H9 (cell line): ENCODE data around the gene POLR3C. TPM values are rescaled to one million over a fixed set of nuclear protein-coding genes. Genes with fewer than 3 reads are reported as not detected.
A peak's percentile ranks its signal among the peaks of the same experiment; 100 is the strongest.

Experiments used
- DNase-seq: peaks from one replicate; pipeline ENCODE4 v3.0.0-alpha.2; 2017
- H2AFZ ChIP-seq: one replicate; pipeline ENCODE4 v1.6.1; 2013; ENCODE audit warnings: mild to moderate bottlenecking, low read length, control low read depth, moderate library complexity
- H2AK5ac ChIP-seq: 2 replicates; pipeline ENCODE4 v1.6.1; 2013; ENCODE audit warnings: low read length, control low read depth, mixed read lengths; ENCODE audit not compliant: insufficient read length
- H2BK120ac ChIP-seq: one replicate; pipeline ENCODE4 v1.6.1; 2013; ENCODE audit warnings: low read depth, mild to moderate bottlenecking, low read length, control low read depth, inconsistent platforms; ENCODE audit not compliant: poor library complexity, severe bottlenecking
- H2BK12ac ChIP-seq: 2 replicates; pipeline ENCODE4 v1.6.1; 2013; ENCODE audit warnings: low read length, control low read depth, mixed read lengths, low read depth; ENCODE audit not compliant: insufficient read length
- H2BK15ac ChIP-seq: 2 replicates; pipeline ENCODE4 v1.6.1; 2013; ENCODE audit warnings: low read depth, low read length, control low read depth
- H2BK20ac ChIP-seq: one replicate; pipeline ENCODE4 v1.6.1; 2013; ENCODE audit warnings: low read depth, mild to moderate bottlenecking, low read length, control low read depth, inconsistent platforms; ENCODE audit not compliant: poor library complexity, severe bottlenecking
- H2BK5ac ChIP-seq: 2 replicates; pipeline ENCODE4 v1.6.1; 2013; ENCODE audit warnings: low read length, control low read depth, mixed read lengths; ENCODE audit not compliant: insufficient read length
- H3K14ac ChIP-seq: 2 replicates; pipeline ENCODE4 v1.6.1; 2013; ENCODE audit warnings: low read length, control low read depth; ENCODE audit not compliant: insufficient read depth
- H3K18ac ChIP-seq: 2 replicates; pipeline ENCODE4 v1.6.1; 2013; ENCODE audit warnings: low read depth, mild to moderate bottlenecking, mixed read lengths, low read length, control low read depth; ENCODE audit not compliant: insufficient read length
- H3K23ac ChIP-seq: 2 replicates; pipeline ENCODE4 v1.6.1; 2013; ENCODE audit warnings: low read length, control low read depth, mixed read lengths, low read depth; ENCODE audit not compliant: insufficient read length
- H3K23me2 ChIP-seq: 2 replicates; pipeline ENCODE4 v1.6.1; 2013; ENCODE audit warnings: low read depth, mild to moderate bottlenecking, mixed read lengths, low read length, control low read depth; ENCODE audit not compliant: insufficient read length, poor library complexity, severe bottlenecking
- H3K27ac ChIP-seq: 2 replicates; pipeline ENCODE4 v1.5.1; 2013; ENCODE audit warnings: low read length, control low read depth, mixed read lengths, low read depth; ENCODE audit not compliant: insufficient read length
- H3K27me3 ChIP-seq: 2 replicates; pipeline ENCODE4 v1.6.1; 2013; ENCODE audit warnings: low read length, control low read depth, inconsistent platforms; ENCODE audit not compliant: insufficient read depth
- H3K4ac ChIP-seq: 2 replicates; pipeline ENCODE4 v1.6.1; 2013; ENCODE audit warnings: low read depth, mild to moderate bottlenecking, control low read depth, inconsistent platforms, low read length, moderate library complexity
- H3K4me1 ChIP-seq: 2 replicates; pipeline ENCODE4 v1.6.1; 2013; ENCODE audit warnings: low read length, control low read depth, inconsistent platforms; ENCODE audit not compliant: insufficient read depth
- H3K4me2 ChIP-seq: 2 replicates; pipeline ENCODE4 v1.6.1; 2013; ENCODE audit warnings: low read length, control low read depth, mixed read lengths; ENCODE audit not compliant: insufficient read length, insufficient read depth
- H3K56ac ChIP-seq: 2 replicates; pipeline ENCODE4 v1.6.1; 2013; ENCODE audit warnings: low read depth, mild to moderate bottlenecking, mixed read lengths, low read length, control low read depth; ENCODE audit not compliant: insufficient read length
- H3K79me1 ChIP-seq: 2 replicates; pipeline ENCODE4 v1.6.1; 2013; ENCODE audit warnings: low read depth, mild to moderate bottlenecking, moderate library complexity, low read length, control low read depth, inconsistent platforms; ENCODE audit not compliant: insufficient read depth, poor library complexity, severe bottlenecking
- H3K79me2 ChIP-seq: 2 replicates; pipeline ENCODE4 v1.6.1; 2013; ENCODE audit warnings: low read length, control low read depth, inconsistent platforms; ENCODE audit not compliant: insufficient read depth
- H3K9ac ChIP-seq: 2 replicates; pipeline ENCODE4 v1.6.1; 2013; ENCODE audit warnings: low read length, control low read depth, mixed read lengths; ENCODE audit not compliant: insufficient read length; ENCODE audit errors: extremely low read depth
- H3K9me3 ChIP-seq: one replicate; pipeline ENCODE4 v1.6.1; 2013; ENCODE audit warnings: low read depth, low read length, inconsistent platforms; ENCODE audit not compliant: control insufficient read depth
- H3T11ph ChIP-seq: one replicate; pipeline ENCODE4 v1.6.1; 2013; ENCODE audit warnings: mild to moderate bottlenecking, low read length, control low read depth, inconsistent platforms
- H4K20me1 ChIP-seq: one replicate; pipeline ENCODE4 v1.6.1; 2013; ENCODE audit not compliant: control insufficient read depth, insufficient read length, insufficient read depth
- H4K5ac ChIP-seq: 2 replicates; pipeline ENCODE4 v1.6.1; 2013; ENCODE audit warnings: low read depth, mild to moderate bottlenecking, mixed read lengths, low read length, control low read depth; ENCODE audit not compliant: insufficient read length
- H4K8ac ChIP-seq: replicated peaks from 2 replicates; pipeline ENCODE4 v1.6.1; 2013; ENCODE audit warnings: low read length, control low read depth, mixed read lengths, low read depth; ENCODE audit not compliant: insufficient read length
- H4K91ac ChIP-seq: 2 replicates; pipeline ENCODE4 v1.6.1; 2013; ENCODE audit warnings: low read depth, mild to moderate bottlenecking, moderate library complexity, mixed read lengths, low read length, control low read depth; ENCODE audit not compliant: insufficient read length
- H3K27ac Mint-ChIP-seq, 3 experiments: 2 replicates in 2 of 3; 3 replicates in 1 of 3; pipeline ENCODE4 v1.8.0; 2020 to 2021; ENCODE audit warnings: mixed read lengths in 3 of 3, mild to moderate bottlenecking in 1 of 3, moderate library complexity in 1 of 3
- H3K27me3 Mint-ChIP-seq: 2 replicates; pipeline ENCODE4 v1.8.0; 2021; ENCODE audit warnings: low read depth, mild to moderate bottlenecking, moderate library complexity, mixed read lengths
- H3K36me3 Mint-ChIP-seq, 3 experiments: 2 replicates in 2 of 3; 3 replicates in 1 of 3; pipeline ENCODE4 v1.8.0; 2020 to 2021; ENCODE audit warnings: low read depth in 3 of 3, mixed read lengths in 3 of 3; ENCODE audit not compliant: insufficient read depth in 1 of 3
- H3K4me1 Mint-ChIP-seq, 2 experiments: 2 replicates each; pipeline ENCODE4 v1.8.0; 2020; ENCODE audit warnings: mixed read lengths in 2 of 2
- H3K4me3 Mint-ChIP-seq, 2 experiments: 2 replicates in 1 of 2; 3 replicates in 1 of 2; pipeline ENCODE4 v1.8.0; 2020 to 2021; ENCODE audit warnings: mild to moderate bottlenecking in 2 of 2, mixed read lengths in 2 of 2, moderate library complexity in 1 of 2
- H3K9me3 Mint-ChIP-seq, 2 experiments: 2 replicates in 1 of 2; 3 replicates in 1 of 2; pipeline ENCODE4 v1.8.0; 2020; ENCODE audit warnings: mild to moderate bottlenecking in 2 of 2, mixed read lengths in 2 of 2, moderate library complexity in 1 of 2
- WGBS: extraction: QIAGEN DNeasy Blood & Tissue Kit; methylation state at CpG from one replicate; pipeline ENCODE4 v1.1.7; 2013; ENCODE audit warnings: missing lambda C conversion rate, low lambda C conversion rate, mixed read lengths; ENCODE audit not compliant: insufficient read length; ENCODE audit errors: extremely low coverage; 5-methylcytosine and 5-hydroxymethylcytosine counted together
- total RNA-seq: library from RNA; stranded (reverse); gene quantifications from 2 replicates; pipeline ENCODE4 v1.2.1, GENCODE V29; 2021
- TF ChIP-seq, protein P1 (sequence below): fragments of 200-600 bp; sonication (generic); conservative IDR thresholded peaks from 3 replicates; pipeline ENCODE4 v1.8.0; 2021; ENCODE audit warnings: antibody characterized with exemption, mild to moderate bottlenecking

POLR3C gene
- total RNA-seq, 1 experiment from 2014 or later, result 37.2 TPM

GRCh38 chr1:145785547-145785946 is 38.5 kb upstream of the POLR3C start:
- Histone ChIP-seq H3K27me3 (no peaks in the 10 kb centered on the region), H4K20me1 (no peaks in the 10 kb centered on the region), H2AFZ (no peak overlapping the region), H2BK5ac (no peak overlapping the region), H3K4me2 (no peak overlapping the region), H3K9me3 (no peaks in the 10 kb centered on the region), H3T11ph (no peak overlapping the region), H4K5ac (no peak overlapping the region), H3K23me2 (no peaks in the 10 kb centered on the region), H3K79me2 (no peaks in the 10 kb centered on the region), H3K23ac (no peak overlapping the region), H4K8ac (no peak overlapping the region), H2AK5ac (no peak overlapping the region), H3K4me1 (no peaks in the 10 kb centered on the region), H2BK15ac (no peak overlapping the region), H3K14ac (no peak overlapping the region), H4K91ac (no peak overlapping the region), H2BK12ac (no peak overlapping the region), H2BK20ac (no peak overlapping the region), H2BK120ac (no peak overlapping the region), H3K56ac (no peak overlapping the region), H3K27ac (no peak overlapping the region), H3K4ac (no peak overlapping the region), H3K79me1 (no peaks in the 10 kb centered on the region), H3K18ac (no peak overlapping the region), H3K9ac (no peak overlapping the region)
- Mint-ChIP-seq H3K9me3 (no peaks in the 10 kb centered on the region), H3K4me3 (no peak overlapping the region), H3K4me1 (peaks cover 3 to 14% of the 10 kb centered on the region in 2 experiments; a peak in 2 of 4 replicates), H3K27ac (peak overlapping the region in 2 of 3 experiments; percentile 34 to 36; a peak in 2 of 7 replicates), H3K36me3 (peaks cover 0 to 15% (median 10%) of the 10 kb centered on the region in 3 experiments; a peak in 5 of 7 replicates), H3K27me3 (no peaks in the 10 kb centered on the region)
- TF ChIP-seq, protein P1, sequence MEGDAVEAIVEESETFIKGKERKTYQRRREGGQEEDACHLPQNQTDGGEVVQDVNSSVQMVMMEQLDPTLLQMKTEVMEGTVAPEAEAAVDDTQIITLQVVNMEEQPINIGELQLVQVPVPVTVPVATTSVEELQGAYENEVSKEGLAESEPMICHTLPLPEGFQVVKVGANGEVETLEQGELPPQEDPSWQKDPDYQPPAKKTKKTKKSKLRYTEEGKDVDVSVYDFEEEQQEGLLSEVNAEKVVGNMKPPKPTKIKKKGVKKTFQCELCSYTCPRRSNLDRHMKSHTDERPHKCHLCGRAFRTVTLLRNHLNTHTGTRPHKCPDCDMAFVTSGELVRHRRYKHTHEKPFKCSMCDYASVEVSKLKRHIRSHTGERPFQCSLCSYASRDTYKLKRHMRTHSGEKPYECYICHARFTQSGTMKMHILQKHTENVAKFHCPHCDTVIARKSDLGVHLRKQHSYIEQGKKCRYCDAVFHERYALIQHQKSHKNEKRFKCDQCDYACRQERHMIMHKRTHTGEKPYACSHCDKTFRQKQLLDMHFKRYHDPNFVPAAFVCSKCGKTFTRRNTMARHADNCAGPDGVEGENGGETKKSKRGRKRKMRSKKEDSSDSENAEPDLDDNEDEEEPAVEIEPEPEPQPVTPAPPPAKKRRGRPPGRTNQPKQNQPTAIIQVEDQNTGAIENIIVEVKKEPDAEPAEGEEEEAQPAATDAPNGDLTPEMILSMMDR, result no peak
- WGBS, result no CpG with 5 or more reads among the region's 1 CpG
- no peak for DNase-seq
